Right cardiac atrium (tissue), 5 donors: ENCODE measurements around the gene RPLP1. TPM values are rescaled to one million over a fixed set of nuclear protein-coding genes. Genes with fewer than 3 reads are reported as not detected.

Experiments
- ATAC-seq, 2 donors: fragments of 200-7000 bp; cut with Tn5 transposase; one replicate each; pipeline versions ENCODE4 v1.8.0 to v1.9.1; 2020; ENCODE audit warnings: moderate library complexity in 2 of 2, mild to moderate bottlenecking in 1 of 2
- DNase-seq, 3 donors: peaks; one replicate each; pipeline ENCODE4 v3.0.0-alpha.2; 2020
- H3K27ac ChIP-seq: one replicate; pipeline ENCODE4 v1.5.1; 2013; ENCODE audit warnings: mild to moderate bottlenecking, low read length, control low read depth, moderate library complexity
- H3K27me3 ChIP-seq: one replicate; pipeline ENCODE4 v1.6.1; 2013; ENCODE audit not compliant: control insufficient read depth, insufficient read depth
- H3K4me1 ChIP-seq: one replicate; pipeline ENCODE4 v1.6.1; 2013; ENCODE audit warnings: low read length; ENCODE audit not compliant: control insufficient read depth, insufficient read depth
- H3K4me3 ChIP-seq: one replicate; pipeline ENCODE4 v1.5.1; 2013; ENCODE audit warnings: low read length, control low read depth
- H3K9me3 ChIP-seq: one replicate; pipeline ENCODE4 v1.6.1; 2013; ENCODE audit warnings: low read length; ENCODE audit not compliant: control insufficient read depth
- WGBS: extraction: QIAGEN DNeasy Blood & Tissue Kit; methylation state at CpG from one replicate; pipeline ENCODE4 v1.1.7; 2013; 5-methylcytosine and 5-hydroxymethylcytosine counted together
- intact Hi-C, 4 donors: fragments of 100-400 bp; cut with DNase I; formaldehyde crosslinking; loops; one replicate each; pipeline versions ENCODE4 v1.11.0 to v1.14.0; 2022 to 2023
- polyA plus RNA-seq: library from polyadenylated mRNA; stranded (reverse); fragments of 200-250 nt; gene quantifications from one replicate; pipeline ENCODE4 v1.2.3, GENCODE V29; 2013
- total RNA-seq, 4 donors: library from RNA; stranded (reverse); fragmentation: NEBNext Ultra II Directional; extraction: Animal tissue kit (Norgen Biotek cat#: 25700); gene quantifications; one replicate each; pipeline ENCODE4 v1.2.1, GENCODE V29; 2021
- donor health status: healthy with polysubstance abuse.
- donor health status: DM: no; HTN: yes; CAD: no.
- donor health status: DM: no; HTN: no; CAD: no.
- donor health status: DM: no; HTN: yes; CAD: no; lungs with severe emphysema.
- donor health status: DM: yes; HTN: yes; CAD: no.

The RPLP1 gene
- total and polyA plus RNA-seq, 5 donors = 899 to 1,271 (median 1,013) TPM

DNA sequence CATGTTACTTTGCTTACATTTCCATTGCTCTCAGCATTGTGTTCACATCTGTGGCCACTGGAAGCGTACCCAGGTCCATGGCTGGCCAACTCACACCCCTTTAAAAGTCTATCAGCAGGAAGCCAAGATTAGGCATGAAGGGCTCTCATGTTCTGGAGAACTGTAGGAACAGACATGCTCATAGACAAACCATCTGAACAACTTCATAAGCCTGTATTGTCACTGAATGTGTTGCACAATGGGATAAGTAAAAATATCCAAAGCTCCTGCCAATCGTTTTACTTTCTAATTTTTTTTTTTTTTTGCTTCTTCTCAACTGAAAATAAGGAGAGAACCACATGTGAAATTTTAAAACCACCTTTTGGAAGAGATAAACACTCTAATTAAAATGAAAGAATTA, 6.4 kb downstream of the RPLP1 start:
- 71% methylated on average over 2 of the region's 2 CpGs for WGBS
- Histone ChIP-seq H3K27me3 (no peaks in the 10 kb centered on the region), H3K9me3 (no peaks in the 10 kb centered on the region), H3K4me3 (no peak overlapping the region), H3K4me1 (peaks cover 8% of the 10 kb centered on the region), H3K27ac (no peak overlapping the region)
- DNase-seq (no peak), ATAC-seq (no peak)
- intact Hi-C loops = no loop called here

GRCh38 chr15:69460481-69460880, 7.9 kb downstream of the RPLP1 start:
- DNase-seq = no peak
- WGBS = 38% methylated on average over 1 of the region's 1 CpG
- Histone ChIP-seq H3K9me3 (no peaks in the 10 kb centered on the region), H3K4me1 (peaks cover 5% of the 10 kb centered on the region), H3K4me3 (no peak overlapping the region), H3K27ac (no peak overlapping the region), H3K27me3 (no peaks in the 10 kb centered on the region)
- ATAC-seq = no peak
- intact Hi-C loops = no loop called here

GRCh38 chr15:69462030-69462492, 9.4 kb downstream of the RPLP1 start:
- ATAC-seq (peak; percentile 36 to 38), DNase-seq (peak; percentile 64 to 87 (median 83))
- Histone ChIP-seq H3K9me3 (no peaks in the 10 kb centered on the region), H3K4me3 (peak overlapping the region; percentile 51), H3K4me1 (peaks cover 3% of the 10 kb centered on the region), H3K27ac (peak overlapping the region; percentile 68), H3K27me3 (no peaks in the 10 kb centered on the region)
- 54% methylated on average over 23 of the region's 23 CpGs for WGBS
- intact Hi-C loops = no loop called here

GRCh38 chr15:69462493-69463181, 10.0 kb downstream of the RPLP1 start:
- Histone ChIP-seq H3K4me3 (peak overlapping the region; percentile 68), H3K9me3 (no peaks in the 10 kb centered on the region), H3K27me3 (no peaks in the 10 kb centered on the region), H3K4me1 (peaks cover 3% of the 10 kb centered on the region), H3K27ac (peak overlapping the region; percentile 98)
- ATAC-seq (peak; percentile 94 to 97), DNase-seq (peak; percentile 96 to 98 (median 98))
- WGBS = 3% methylated on average over 46 of the region's 46 CpGs
- intact Hi-C loops = no loop called here

- 16% methylated on average over 13 of the region's 13 CpGs for WGBS
- DNase-seq (no peak), ATAC-seq (peak in 1 of 2 donors; percentile 3)
- H3K4me3 ChIP-seq = peak overlapping the region; percentile 68
- H3K4me1 ChIP-seq = peaks cover 3% of the 10 kb centered on the region
- H3K27ac ChIP-seq = peak overlapping the region; percentile 98
- H3K27me3 ChIP-seq = no peaks in the 10 kb centered on the region
- intact Hi-C loops = no loop called here
- no peaks in the 10 kb centered on the region for H3K9me3 ChIP-seq
These were observed 10.7 kb downstream of the RPLP1 start for GRCh38 chr15:69463182-69463756.

DNA sequence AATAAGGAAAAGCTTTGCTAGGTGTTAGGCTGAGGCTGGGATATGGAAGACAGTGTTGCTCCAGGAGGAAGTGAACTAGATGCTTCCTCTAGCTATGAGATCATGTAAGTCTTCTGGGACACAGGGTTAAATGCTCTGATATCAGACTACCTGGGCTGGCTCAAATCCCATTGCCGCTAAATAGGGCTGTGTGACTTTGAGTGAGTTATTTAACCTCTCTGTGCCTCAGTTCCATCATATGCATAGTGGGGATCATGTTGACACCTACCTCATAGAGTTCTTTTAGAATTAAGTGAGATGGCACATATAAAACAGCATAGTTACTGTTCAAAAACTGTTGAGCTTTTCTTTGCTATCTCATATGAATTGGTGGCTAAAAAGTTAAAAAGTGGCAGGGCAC, 12.6 kb downstream of the RPLP1 start:
- intact Hi-C loops = no loop called here
- Histone ChIP-seq H3K9me3 (no peaks in the 10 kb centered on the region), H3K4me3 (no peak overlapping the region), H3K27me3 (no peaks in the 10 kb centered on the region), H3K4me1 (peaks cover 3% of the 10 kb centered on the region), H3K27ac (no peak overlapping the region)
- WGBS = 97% methylated on average over 1 of the region's 1 CpG
- DNase-seq (no peak), ATAC-seq (no peak)

DNA sequence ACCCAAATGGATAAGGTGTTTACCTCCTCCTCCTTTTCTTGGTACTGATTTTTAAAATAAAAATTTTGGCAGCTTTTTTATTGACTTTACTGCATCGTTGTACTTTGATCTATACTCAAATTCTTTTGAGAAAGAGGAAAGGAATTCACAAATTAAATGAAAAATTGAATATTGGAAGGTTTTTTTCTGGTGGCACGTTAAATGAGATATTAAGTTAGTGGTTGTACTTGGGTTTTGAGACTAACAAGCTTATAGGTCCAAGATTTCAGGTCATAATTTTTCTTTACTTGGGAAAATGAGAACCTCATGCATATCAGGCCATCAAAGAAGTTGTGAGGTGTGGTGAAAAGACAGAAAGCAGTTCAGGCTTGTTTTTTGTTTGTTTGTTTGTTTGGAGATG, 14.1 kb downstream of the RPLP1 start:
- no peak overlapping the region for H3K4me3 ChIP-seq
- WGBS = 84% methylated on average over 2 of the region's 2 CpGs
- intact Hi-C loops = no loop called here
- no peaks in the 10 kb centered on the region for H3K27me3 ChIP-seq
- H3K4me1 ChIP-seq = peaks cover 3% of the 10 kb centered on the region
- ATAC-seq (no peak), DNase-seq (no peak)
- no peak overlapping the region for H3K27ac ChIP-seq
- H3K9me3 ChIP-seq = no peaks in the 10 kb centered on the region

DNA sequence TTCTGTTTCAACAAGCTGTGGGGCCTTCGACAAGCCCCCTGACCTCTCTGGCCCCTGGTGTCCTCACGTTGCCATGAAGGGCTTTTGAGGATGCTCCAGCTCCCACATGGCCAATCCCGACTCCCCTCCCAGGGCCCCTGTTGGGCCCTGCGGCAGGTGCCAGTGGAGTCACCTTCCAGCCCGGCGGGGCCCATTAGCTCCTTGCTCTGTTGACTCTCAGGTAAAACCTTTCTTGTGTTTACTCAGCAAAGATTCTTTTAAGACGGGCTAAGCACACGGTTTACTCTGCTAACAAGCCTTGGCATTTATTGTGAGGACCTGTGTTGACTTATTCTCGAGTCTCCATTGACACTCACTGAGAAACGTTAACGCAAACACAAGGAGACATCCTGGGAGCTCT, 15.0 kb downstream of the RPLP1 start:
- intact Hi-C loops = no loop called here
- WGBS = 79% methylated on average over 11 of the region's 11 CpGs

DNA sequence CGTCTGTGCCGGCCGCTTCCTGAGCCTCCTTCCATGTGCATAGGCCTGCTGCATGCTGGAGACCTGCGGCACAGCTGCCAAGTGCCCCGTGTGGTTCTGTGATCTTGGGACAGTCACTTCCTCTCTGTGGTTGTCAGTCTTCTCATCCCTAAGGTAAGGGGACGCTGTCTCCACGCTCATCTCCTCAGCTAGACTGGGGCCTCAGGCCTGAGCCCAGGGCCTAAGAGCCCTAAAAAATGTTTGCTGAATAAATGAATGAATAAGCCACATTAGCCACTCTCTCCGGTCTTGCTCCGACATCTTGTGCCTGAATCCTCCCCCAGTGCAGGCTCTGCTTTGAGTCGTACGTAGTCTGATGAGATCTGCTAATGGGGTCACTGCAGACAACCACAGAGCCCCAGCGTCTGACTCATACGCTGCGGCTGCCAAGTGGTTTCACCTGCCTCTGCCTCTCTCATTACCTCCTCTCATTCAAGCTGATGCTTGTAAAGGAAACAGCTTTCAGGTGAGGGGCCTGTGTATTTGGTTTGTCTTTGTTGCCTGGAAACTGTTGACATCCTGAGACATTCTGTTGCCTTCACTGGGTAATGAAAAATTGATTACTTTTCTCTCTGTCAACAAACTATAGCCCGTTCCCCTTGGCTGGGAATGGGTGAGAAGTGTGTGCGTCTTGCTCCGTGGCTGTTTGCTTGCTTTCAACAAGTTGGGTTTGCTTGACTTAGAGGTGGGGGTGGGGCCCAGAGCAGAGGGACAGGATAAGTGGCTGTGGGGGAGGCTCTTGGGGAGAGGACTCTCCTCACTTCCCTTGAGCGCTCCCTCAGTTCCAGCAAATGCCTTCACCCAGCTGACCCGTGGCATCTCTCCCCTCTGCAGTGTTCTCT, 15.9 kb downstream of the RPLP1 start:
- DNase-seq (no peak), ATAC-seq (peak in 1 of 2 donors; percentile 9)
- Histone ChIP-seq H3K4me1 (no peaks in the 10 kb centered on the region), H3K9me3 (no peaks in the 10 kb centered on the region), H3K27ac (no peak overlapping the region), H3K27me3 (no peaks in the 10 kb centered on the region), H3K4me3 (no peak overlapping the region)
- WGBS = 80% methylated on average over 19 of the region's 19 CpGs
- intact Hi-C loops = no loop called here

More for the DNA sequence above, 15.0 kb downstream of the RPLP1 start:
- H3K4me1 ChIP-seq = no peaks in the 10 kb centered on the region
- H3K27me3 ChIP-seq = no peaks in the 10 kb centered on the region
- H3K4me3 ChIP-seq = no peak overlapping the region
- H3K9me3 ChIP-seq = no peaks in the 10 kb centered on the region
- ATAC-seq (no peak), DNase-seq (no peak)
- no peak overlapping the region for H3K27ac ChIP-seq

DNA sequence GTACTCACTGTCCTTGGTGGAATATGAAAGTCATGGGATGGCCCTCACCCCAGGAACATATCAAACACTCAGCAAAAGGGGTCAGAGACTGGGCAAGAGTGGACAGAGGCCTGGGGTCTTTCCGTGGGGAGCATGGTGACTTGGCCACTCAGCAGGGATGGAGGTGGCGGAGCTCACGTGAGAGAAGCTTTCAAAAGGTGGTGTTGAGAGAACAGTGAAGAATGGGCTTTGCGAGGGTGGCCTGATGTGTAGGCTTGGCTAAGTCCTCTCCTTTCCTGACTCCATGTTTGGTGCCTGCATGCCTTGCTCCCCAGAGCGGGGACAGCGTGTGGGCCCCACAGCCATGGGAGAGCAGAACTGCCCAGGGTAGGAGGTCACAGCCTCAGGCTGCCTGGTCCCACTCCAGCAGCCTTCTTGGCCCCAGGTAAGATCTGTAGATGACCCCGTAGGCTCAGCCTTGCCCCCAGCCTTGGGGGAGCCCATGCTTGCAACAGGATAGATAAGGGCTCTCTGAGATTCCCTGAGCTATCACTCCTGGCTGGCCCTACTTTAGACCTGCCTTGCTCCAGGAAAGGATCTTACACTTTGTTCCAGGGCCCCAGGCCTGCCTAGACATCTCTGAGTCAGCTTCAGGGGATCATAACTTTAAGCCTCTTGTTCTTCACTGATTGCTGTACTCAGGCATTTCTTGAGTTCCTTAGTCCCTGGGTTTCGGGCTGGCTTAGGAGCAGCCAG, 17.0 kb downstream of the RPLP1 start:
- Histone ChIP-seq H3K4me3 (no peak overlapping the region), H3K27ac (no peak overlapping the region), H3K4me1 (no peaks in the 10 kb centered on the region), H3K27me3 (no peaks in the 10 kb centered on the region), H3K9me3 (no peaks in the 10 kb centered on the region)
- ATAC-seq (no peak), DNase-seq (no peak)
- intact Hi-C loops = loop anchor here in 2 of 4 donors (5.0 to 10.0 kb wide), 2 partner anchors 895 to 1018 kb away; no protein-coding TSS in a partner anchor
- WGBS = 96% methylated on average over 8 of the region's 8 CpGs
